NCI-H187 treated with DMSO at 0.1 percent for 48 hours (cell line): ENCODE data around the gene SNX2.

Experiments used
- DNase-seq: peaks from one replicate; lab custom pipeline; 2025; lab: John Stamatoyannopoulos, UW

Gene SNX2

GRCh38 chr5:122773619-122774018, 1.3 kb upstream of the SNX2 start:
- no peak for DNase-seq

GRCh38 chr5:122774519-122774860, 390 bp upstream of the SNX2 start:
- DNase-seq: no peak

GRCh38 chr5:122775550-122776542, 966 bp downstream of the SNX2 start:
- DNase-seq: no peak

- no peak for DNase-seq
Observed at GRCh38 chr5:122778157-122778556, 3.3 kb downstream of the SNX2 start.

GRCh38 chr5:122779451-122779850, 4.6 kb downstream of the SNX2 start:
- no peak for DNase-seq

- no peak for DNase-seq
Observed at GRCh38 chr5:122780296-122780695, 5.4 kb downstream of the SNX2 start.

- DNase-seq: no peak
Observed at GRCh38 chr5:122781465-122781864, 6.6 kb downstream of the SNX2 start.

- no peak for DNase-seq
Observed at GRCh38 chr5:122785294-122785693, 10.4 kb downstream of the SNX2 start.

GRCh38 chr5:122788371-122788770, 13.5 kb downstream of the SNX2 start:
- no peak for DNase-seq

GRCh38 chr5:122788996-122789395, 14.1 kb downstream of the SNX2 start:
- no peak for DNase-seq

GRCh38 chr5:122789461-122790171, 14.7 kb downstream of the SNX2 start:
- DNase-seq: no peak

GRCh38 chr5:122790354-122791103, 15.6 kb downstream of the SNX2 start:
- DNase-seq: no peak

GRCh38 chr5:122805481-122805880, 30.6 kb downstream of the SNX2 start:
- DNase-seq: no peak

- no peak for DNase-seq
Observed at GRCh38 chr5:122810405-122810804, 35.5 kb downstream of the SNX2 start.

- no peak for DNase-seq
Observed at GRCh38 chr5:122815218-122815767, 40.4 kb downstream of the SNX2 start.

- no peak for DNase-seq
Observed at GRCh38 chr5:122816756-122817155, 41.9 kb downstream of the SNX2 start.

GRCh38 chr5:122831984-122832383, 57.1 kb downstream of the SNX2 start:
- no peak for DNase-seq

- DNase-seq: no peak
Observed at GRCh38 chr5:122835681-122836080, 60.8 kb downstream of the SNX2 start.

GRCh38 chr5:122836947-122837346, 62.1 kb downstream of the SNX2 start:
- no peak for DNase-seq

- DNase-seq: no peak
Observed at GRCh38 chr5:122839731-122840130, 64.9 kb downstream of the SNX2 start.

GRCh38 chr5:122842016-122842580, 67.2 kb downstream of the SNX2 start:
- DNase-seq: no peak
